Measurements from ENCODE around the gene SLC22A31. TPM values are rescaled to one million over a fixed set of nuclear protein-coding genes. Genes with fewer than 3 reads are reported as not detected.

The SLC22A31 gene
- total RNA-seq, 4 donors from 2014 or later = 0.97 to 2.2 (median 1.7) TPM

- intact Hi-C loops (cut with DNase I; ENCODE audit: low total_unique reads) = no loop called here
- WGBS, 2 donors = 44 to 56% methylated on average over 19 to 22 of the region's 24 CpGs
- H3K4me3 ChIP-seq (ENCODE audit: low read depth, poor library complexity, severe bottlenecking) = no peak overlapping the region
- DNase-seq (ENCODE audit: low spot score in 2 of 2) = no peak
- TF ChIP-seq CTCF (IDR thresholded peaks at IDR 0.05) (no peak), POLR2A (IDR thresholded peaks at IDR 0.05) (no peak)
Measured at GRCh38 chr16:89155851-89156739, 44.2 kb downstream of the SLC22A31 start.

DNA sequence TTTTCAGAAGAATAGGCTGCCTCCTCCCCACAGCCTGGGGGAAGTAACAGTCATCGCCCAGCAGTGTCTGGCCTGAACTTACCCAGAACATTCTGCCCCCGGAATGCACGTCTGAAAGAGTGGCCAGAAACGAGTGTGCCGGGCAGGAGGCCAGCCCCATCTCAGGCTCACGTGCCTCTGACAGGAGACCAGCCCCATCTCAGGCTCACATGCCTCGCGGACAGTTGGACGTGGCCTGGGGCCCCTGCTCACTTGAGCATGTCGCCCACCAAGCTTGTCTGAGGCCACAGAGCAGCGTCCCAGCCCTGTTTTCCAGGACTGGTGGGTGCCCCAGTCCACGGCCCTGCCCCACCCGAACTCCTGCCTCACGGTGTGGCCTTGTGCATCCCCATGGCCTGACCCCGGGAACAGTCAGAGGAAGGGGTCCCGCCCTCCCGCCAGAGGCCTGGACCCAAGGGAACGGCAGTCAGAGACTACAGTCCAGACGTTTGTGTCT, 45.1 kb downstream of the SLC22A31 start:
- H3K4me3 ChIP-seq (ENCODE audit: low read depth, poor library complexity, severe bottlenecking) = no peak overlapping the region
- DNase-seq (ENCODE audit: low spot score in 2 of 2) = peak; percentile 73 to 95
- TF ChIP-seq CTCF (IDR thresholded peaks at IDR 0.05) (no peak), POLR2A (IDR thresholded peaks at IDR 0.05) (no peak)
- intact Hi-C loops (cut with DNase I; ENCODE audit: low total_unique reads) = no loop called here
- 17 to 29% methylated on average over 13 to 19 of the region's 19 CpGs for WGBS, 2 donors

GRCh38 chr16:89154390-89155183, 45.8 kb downstream of the SLC22A31 start:
- 46 to 52% methylated on average over 17 of the region's 24 CpGs for WGBS, 2 donors
- DNase-seq (ENCODE audit: low spot score in 2 of 2) = no peak
- intact Hi-C loops (cut with DNase I; ENCODE audit: low total_unique reads) = no loop called here

DNA sequence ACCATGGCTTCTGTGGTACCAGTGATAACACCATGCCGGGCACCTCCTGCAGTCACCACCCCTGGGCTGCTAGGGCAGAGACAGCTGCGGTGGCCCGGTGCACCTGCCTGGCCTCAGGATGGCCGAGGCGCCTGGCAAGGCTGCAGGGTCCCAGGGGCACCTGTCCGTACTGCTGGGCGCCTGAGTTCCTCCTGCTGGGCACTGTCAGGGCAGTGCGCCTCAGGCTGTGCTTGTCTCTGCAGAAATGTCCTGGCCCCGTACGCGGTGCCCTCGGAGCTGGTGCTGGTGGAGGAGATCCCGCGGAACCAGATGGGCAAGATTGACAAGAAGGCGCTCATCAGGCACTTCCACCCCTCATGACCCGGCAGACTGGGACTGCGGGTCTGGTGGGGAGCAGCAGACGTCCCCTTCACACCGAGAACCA, 46.5 kb downstream of the SLC22A31 start:
- no peak overlapping the region for H3K4me3 ChIP-seq (ENCODE audit: low read depth, poor library complexity, severe bottlenecking)
- DNase-seq (ENCODE audit: low spot score in 2 of 2) = no peak
- TF ChIP-seq POLR2A (IDR thresholded peaks at IDR 0.05) (no peak), CTCF (IDR thresholded peaks at IDR 0.05) (no peak)
- 50 to 61% methylated on average over 7 to 15 of the region's 19 CpGs for WGBS, 2 donors
- intact Hi-C loops (cut with DNase I; ENCODE audit: low total_unique reads) = no loop called here

More at GRCh38 chr16:89154390-89155183, 45.8 kb downstream of the SLC22A31 start:
- TF ChIP-seq POLR2A (IDR thresholded peaks at IDR 0.05) (no peak), CTCF (IDR thresholded peaks at IDR 0.05) (no peak)
- no peak overlapping the region for H3K4me3 ChIP-seq (ENCODE audit: low read depth, poor library complexity, severe bottlenecking)

DNA sequence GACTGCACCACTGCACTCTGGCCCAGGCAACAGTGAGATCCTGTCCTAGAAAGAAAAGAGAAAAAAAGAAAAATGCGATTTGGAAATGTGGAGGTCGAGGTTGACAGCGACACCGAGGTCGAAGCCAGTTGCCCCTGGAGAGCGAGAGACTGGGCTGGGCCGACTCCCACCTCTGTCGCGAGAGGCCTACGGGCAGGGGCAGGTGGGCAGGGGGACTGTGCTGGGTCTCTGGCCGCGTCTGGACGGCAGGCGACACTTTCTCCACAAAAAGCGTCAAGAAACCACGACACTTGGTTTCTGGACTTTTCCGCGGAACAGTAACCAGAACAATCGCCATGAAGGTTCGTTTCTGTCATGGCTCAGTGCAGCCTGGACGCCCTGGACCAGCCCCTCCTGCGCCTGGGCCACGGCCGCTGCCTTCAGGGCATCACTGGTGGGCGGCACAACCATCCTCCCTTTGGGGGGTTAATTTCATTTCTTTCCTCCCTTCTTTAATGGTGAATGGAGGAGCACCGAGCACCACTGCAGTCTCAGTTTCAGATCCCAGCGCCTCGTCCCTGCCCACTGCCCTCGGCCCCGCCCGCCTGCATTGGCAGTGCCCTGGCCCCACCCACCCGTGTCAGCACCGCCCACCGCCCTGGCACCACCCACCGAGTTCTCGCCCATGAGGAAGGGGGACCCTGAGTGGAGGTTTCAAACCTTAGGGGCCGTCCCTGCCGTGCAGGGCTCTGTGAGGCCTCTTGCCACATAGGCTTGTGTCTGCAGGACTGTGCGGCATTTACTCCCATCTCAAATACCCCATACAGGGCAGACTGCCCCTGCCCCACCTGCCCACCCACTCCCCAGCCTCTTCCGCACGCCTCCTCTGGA, 47.3 kb downstream of the SLC22A31 start:
- DNase-seq (ENCODE audit: low spot score in 2 of 2) = no peak
- 84% methylated on average over 40 to 41 of the region's 41 CpGs for WGBS, 2 donors
- no peak overlapping the region for H3K4me3 ChIP-seq (ENCODE audit: low read depth, poor library complexity, severe bottlenecking)
- intact Hi-C loops (cut with DNase I; ENCODE audit: low total_unique reads) = no loop called here
- TF ChIP-seq POLR2A (IDR thresholded peaks at IDR 0.05) = no peak
- TF ChIP-seq CTCF (IDR thresholded peaks at IDR 0.05) = no peak

Data from lower leg skin (tissue), 4 donors.